Measurements from ENCODE around the gene SLC25A17.
"Not testable (repeated sequence)": the region's sequence is repeated elsewhere in the genome, so short reads cannot be mapped to it uniquely, and the experiment has no call there.

Gene SLC25A17

DNA sequence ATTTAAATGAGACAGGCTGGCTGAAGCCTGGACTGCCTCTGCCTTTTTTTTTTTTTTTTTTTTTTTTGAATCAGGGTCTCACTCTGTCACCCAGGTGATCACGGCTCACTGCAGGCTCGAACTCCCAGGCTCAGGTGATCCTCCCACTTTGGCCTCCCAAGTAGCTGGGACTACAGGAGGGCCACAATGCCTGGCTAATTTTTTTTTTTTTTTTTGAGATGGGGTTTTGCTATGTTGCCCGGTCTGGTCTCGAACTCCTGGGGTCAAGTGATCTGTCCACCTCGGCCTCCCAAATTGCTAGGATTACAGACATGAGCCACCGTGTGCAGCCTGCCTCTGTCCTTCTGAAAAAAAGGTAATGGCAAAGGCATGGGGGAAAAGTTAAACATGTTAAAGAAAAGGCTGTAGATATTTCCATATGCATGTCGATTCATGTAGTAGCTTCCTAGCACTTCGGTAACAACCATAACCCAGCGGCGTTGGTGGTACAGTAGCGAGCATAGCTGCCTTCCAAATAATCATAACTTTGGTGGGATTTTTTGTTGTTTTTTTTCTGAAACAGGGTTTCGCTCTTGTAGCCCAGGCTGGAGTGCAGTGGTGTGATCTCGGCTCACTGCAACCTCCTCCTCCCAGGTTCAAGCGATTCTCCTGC lies 91.1 kb downstream of the SLC25A17 start:
- peak overlapping the region; percentile 45 for H3K4me3 ChIP-seq (ENCODE audit: low read length)
- DNase-seq (ENCODE audit: low read depth, low spot score) = no peak

DNA sequence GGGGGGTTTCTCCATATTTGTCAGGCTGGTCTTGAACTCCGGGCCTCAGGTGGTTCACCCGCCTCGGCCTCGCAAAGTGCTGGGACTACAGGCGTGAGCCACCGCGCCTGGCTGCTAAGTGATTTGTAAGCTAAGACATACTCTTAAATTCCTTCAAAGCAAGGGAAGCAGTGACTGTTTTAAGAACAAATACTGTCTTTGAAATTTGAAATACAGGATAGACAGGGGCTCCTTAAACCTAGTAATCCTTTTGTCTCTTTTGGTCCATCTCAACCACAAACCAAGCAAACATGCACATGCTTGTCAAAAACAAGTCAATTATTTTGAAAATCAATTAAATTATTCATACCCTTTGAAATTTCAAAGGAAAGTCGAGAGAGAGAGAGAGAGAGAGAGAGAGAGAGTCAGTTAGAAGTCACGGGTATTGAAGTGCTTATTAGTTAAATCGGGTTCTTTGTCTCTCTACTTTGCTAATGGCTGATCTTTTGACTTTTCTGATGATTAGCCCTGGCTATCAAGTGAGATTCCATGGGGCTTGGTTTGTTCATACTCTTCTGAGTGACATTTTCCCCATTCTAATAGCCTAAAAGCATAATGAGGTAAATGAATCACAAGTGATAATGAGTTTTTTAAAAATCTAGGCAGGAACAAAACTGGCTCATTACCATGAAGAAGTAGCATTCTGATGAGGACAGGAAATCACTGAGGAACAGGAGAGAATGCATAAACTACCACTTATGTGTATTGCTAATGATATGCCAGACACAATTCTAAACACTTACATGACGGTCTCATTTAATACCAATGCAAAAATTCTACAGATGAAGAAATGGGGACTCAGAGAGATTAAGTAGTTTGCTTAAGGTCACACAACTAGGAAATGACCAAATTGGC lies 91.8 kb downstream of the SLC25A17 start:
- no peak for DNase-seq (ENCODE audit: low read depth, low spot score)
- no peak overlapping the region for H3K4me3 ChIP-seq (ENCODE audit: low read length)

DNA sequence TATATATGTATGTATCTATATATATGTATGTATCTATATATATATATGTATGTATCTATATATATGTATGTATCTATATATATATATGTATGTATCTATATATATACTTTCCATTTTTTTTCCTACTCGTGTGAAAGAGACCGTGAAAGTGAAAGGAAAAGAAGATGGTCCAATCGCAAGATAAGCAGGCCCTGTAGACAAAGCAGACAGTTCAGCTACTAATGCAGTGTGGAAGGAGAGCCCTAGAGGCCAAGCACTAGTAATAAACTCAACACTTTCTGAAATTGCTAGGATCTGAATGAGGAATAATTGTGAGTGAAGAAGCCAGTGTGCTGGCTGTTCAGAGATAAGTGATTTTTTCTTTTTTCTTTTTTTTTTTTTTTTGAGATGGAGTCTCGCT lies 92.6 kb downstream of the SLC25A17 start:
- peak; percentile 82 for DNase-seq (ENCODE audit: low read depth, low spot score)
- H3K4me3 ChIP-seq (ENCODE audit: low read length) = no peak overlapping the region

DNA sequence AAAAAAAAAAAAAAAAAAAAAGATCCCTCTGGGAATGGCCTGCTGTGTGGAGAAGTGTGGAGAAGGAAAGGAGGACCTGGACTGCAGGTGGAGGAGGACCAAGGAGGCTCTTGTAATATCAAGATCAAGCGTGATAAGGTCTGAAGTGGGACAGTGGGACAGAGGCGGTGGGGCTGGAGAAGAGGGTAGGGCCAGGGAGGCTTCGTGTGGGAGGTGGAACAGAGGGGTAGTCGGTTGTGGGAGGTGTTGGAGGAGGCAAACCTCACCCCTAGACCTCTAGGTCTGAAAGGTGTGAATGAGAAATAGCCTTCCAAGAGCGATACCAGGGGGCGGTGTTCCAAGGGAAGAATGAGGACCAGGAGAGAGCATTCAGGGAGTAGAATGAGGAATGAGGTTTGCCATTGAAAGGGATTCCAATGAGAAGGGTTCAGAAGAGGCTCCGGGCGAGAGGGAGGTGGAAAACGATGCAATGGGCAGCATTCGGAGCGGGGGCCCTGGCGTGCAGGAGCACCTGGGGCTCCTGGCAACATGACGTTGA lies 95.7 kb downstream of the SLC25A17 start:
- H3K4me3 ChIP-seq (ENCODE audit: low read length) = no peak overlapping the region
- DNase-seq (ENCODE audit: low read depth, low spot score) = no peak

DNA sequence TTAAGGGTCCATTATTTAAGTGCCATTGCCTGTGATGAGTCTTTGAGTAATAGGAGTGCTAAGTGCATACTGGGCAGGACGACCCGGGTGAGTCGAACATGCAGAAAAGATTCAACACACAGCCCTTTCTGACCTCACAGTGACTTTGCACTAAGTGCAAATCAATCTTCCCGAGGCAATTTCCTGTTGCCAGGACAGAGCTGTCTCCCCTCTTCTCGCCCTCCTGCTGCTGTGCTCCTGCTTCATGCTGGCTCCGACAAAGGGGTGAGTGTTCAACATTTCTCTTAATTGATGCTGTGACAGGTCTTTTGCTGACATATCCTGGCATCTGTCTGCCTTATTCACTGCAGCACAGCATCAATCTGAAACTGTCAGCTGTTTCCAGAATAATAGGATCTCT lies 97.9 kb downstream of the SLC25A17 start:
- H3K4me3 ChIP-seq (ENCODE audit: low read length) = no peak overlapping the region
- DNase-seq (ENCODE audit: low read depth, low spot score) = no peak

DNA sequence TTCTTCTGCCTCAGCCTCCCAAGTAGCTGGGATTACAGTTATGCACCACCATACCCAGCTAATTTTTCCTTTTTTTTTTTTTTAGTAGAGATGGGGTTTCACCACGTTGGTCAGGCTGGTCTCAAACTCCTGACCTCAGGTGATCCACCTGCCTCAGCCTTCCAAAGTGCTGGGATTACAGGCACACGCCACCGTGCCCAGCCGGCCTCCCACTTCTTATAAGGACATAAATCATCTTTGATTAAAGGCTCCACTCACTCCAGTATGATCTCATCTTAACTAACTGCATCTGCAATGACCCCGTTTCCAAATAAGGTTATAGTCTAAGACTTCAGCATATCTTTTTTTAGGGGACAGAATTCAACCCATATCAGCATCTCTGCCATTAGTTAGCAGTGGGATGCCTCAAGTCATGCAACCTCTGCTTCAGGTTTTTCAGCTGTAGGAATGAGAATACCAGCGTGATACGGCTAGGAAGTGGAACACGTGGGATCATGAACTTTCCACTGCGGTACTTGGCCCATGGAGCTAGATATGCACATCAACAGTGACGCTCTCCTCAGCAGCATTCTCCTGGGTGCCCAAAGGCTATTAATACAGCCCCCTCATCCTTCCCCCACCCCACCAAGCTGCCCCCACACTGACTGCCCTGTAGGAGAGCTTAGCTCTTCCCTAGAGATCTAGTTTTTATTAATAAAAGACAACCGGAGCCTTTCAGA lies 98.4 kb downstream of the SLC25A17 start:
- H3K4me3 ChIP-seq (ENCODE audit: low read length) = no peak overlapping the region
- DNase-seq (ENCODE audit: low read depth, low spot score) = no peak

DNA sequence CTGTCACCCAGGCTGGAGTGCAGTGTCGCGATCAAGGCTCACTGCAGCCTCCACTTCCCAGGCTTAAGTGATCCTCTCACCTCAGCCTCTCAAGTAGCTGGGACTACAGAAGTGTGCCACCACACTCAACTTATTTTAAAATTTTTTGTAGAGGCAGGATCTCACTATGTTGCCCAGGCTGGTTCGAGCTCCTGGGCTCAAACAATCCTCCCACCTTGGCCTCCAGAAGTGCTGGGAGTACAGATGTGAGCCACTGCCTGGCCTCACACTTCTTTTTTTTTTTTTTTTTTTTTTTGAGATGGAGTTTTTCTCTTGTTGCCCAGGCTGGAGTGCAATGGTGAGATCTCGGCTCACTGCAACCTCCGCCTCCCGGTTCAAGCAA lies 99.0 kb downstream of the SLC25A17 start:
- DNase-seq (ENCODE audit: low read depth, low spot score); H3K4me3 ChIP-seq (ENCODE audit: low read length): not testable (repeated sequence)

All from Jurkat, Clone E6-1 (cell line).